ENCODE measurements around the gene CHPF2. TPM values are rescaled to one million over a fixed set of nuclear protein-coding genes. Genes with fewer than 3 reads are reported as not detected.

The CHPF2 gene
- total RNA-seq, 4 donors from 2014 or later = 22.3 to 44.9 (median 34.0) TPM

GRCh38 chr7:151274936-151275812 is 42.9 kb downstream of the CHPF2 start:
- no peak for TF ChIP-seq CTCF (IDR thresholded peaks at IDR 0.05)
- ATAC-seq (ENCODE audit: low FRiP score) (no peak), DNase-seq (ENCODE audit: low spot score) (no peak)

GRCh38 chr7:151275813-151276577 is 43.7 kb downstream of the CHPF2 start:
- no peak for TF ChIP-seq CTCF (IDR thresholded peaks at IDR 0.05)
- no peak for DNase-seq (ENCODE audit: low spot score)
- ATAC-seq (ENCODE audit: low FRiP score) = peak; percentile 39

- no peak for DNase-seq (ENCODE audit: low spot score)
- ATAC-seq (ENCODE audit: low FRiP score) = peak; percentile 49
- TF ChIP-seq CTCF (IDR thresholded peaks at IDR 0.05) = no peak
Observed at GRCh38 chr7:151276666-151277590, 44.6 kb downstream of the CHPF2 start.

- ATAC-seq (ENCODE audit: low FRiP score) (no peak), DNase-seq (ENCODE audit: low spot score) (no peak)
- no peak for TF ChIP-seq CTCF (IDR thresholded peaks at IDR 0.05)
Observed at GRCh38 chr7:151277631-151278030, 45.3 kb downstream of the CHPF2 start.

- DNase-seq (ENCODE audit: low spot score) = no peak
Observed at GRCh38 chr7:151278949-151279348, 46.7 kb downstream of the CHPF2 start.

More at GRCh38 chr7:151278949-151279348, 46.7 kb downstream of the CHPF2 start:
- TF ChIP-seq CTCF (IDR thresholded peaks at IDR 0.05) = no peak
- ATAC-seq (ENCODE audit: low FRiP score) = no peak
